GM12878 (cell line): ENCODE data around the gene GPR107.

Experiments used
- FOS ChIP-seq: IDR thresholded peaks from 3 replicates; pipeline ENCODE4 v1.6.1; 2011; ENCODE audit warnings: borderline replicate concordance; ENCODE audit not compliant: insufficient read length; ENCODE audit errors: extremely low read depth
- POLR2AphosphoS5 ChIP-seq: IDR thresholded peaks from 2 replicates; pipeline ENCODE4 v1.6.1; 2011; ENCODE audit warnings: mild to moderate bottlenecking, low read length, inconsistent platforms
- SIN3A ChIP-seq: IDR thresholded peaks from 2 replicates; pipeline ENCODE4 v1.6.1; 2012; ENCODE audit warnings: low read depth, low read length, improper control_type of control experiment
- TF ChIP-seq, protein P1 (sequence below), 3 experiments: IDR thresholded peaks in 2 of 3; conservative IDR thresholded peaks in 1 of 3; 2 replicates each; pipeline ENCODE4 v1.5.1; 2011; ENCODE audit warnings: low read depth in 3 of 3, low read length in 3 of 3, mild to moderate bottlenecking in 3 of 3, control low read depth in 2 of 3, moderate library complexity in 2 of 3, inconsistent platforms in 1 of 3, mixed read lengths in 1 of 3; ENCODE audit not compliant: control insufficient read depth in 2 of 3, insufficient read depth in 1 of 3; ENCODE audit errors: extremely low read depth in 1 of 3

DNA sequence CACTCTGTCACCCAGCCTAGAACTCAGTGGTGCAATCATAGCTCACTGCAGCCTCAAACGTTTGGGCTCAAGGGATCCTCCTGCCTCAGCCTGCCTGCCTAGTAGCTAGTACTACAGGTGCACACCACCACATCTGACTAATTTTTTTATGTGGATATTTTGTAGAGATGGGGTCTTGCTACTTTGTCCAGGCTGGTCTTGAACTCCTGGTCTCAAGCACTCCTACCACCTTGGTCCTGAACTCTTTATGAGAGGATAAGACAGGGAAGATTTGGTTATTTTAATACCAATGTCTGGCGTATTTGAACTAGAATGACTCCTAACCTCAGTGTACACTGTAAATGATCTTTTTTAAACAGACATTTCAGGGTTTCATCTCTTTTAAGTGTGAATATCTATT, 9.0 kb downstream of the GPR107 start:
- no peak for TF ChIP-seq FOS
- TF ChIP-seq, protein P1, sequence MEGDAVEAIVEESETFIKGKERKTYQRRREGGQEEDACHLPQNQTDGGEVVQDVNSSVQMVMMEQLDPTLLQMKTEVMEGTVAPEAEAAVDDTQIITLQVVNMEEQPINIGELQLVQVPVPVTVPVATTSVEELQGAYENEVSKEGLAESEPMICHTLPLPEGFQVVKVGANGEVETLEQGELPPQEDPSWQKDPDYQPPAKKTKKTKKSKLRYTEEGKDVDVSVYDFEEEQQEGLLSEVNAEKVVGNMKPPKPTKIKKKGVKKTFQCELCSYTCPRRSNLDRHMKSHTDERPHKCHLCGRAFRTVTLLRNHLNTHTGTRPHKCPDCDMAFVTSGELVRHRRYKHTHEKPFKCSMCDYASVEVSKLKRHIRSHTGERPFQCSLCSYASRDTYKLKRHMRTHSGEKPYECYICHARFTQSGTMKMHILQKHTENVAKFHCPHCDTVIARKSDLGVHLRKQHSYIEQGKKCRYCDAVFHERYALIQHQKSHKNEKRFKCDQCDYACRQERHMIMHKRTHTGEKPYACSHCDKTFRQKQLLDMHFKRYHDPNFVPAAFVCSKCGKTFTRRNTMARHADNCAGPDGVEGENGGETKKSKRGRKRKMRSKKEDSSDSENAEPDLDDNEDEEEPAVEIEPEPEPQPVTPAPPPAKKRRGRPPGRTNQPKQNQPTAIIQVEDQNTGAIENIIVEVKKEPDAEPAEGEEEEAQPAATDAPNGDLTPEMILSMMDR (IDR thresholded peaks at IDR 0.05 in 2 of 3, conservative IDR thresholded peaks at IDR 0.05 in 1 of 3; ENCODE audit: control insufficient read depth in 2 of 3, extremely low read depth in 1 of 3, insufficient read depth in 1 of 3, low read depth in 3 of 3, low read length in 3 of 3) = no peak
- no peak for TF ChIP-seq SIN3A
- no peak for TF ChIP-seq POLR2AphosphoS5
